SK-N-SH (cell line): ENCODE measurements around the gene PITPNM3. TPM values are rescaled to one million over a fixed set of nuclear protein-coding genes. Genes with fewer than 3 reads are reported as not detected.

ENCODE experiments used
- CTCF ChIA-PET: fragments of 300-600, 350-600 bp; formaldehyde crosslinking; extraction: SDS; loops from one replicate; lab custom pipeline; 2021; lab: Yijun Ruan, JAX
- POLR2A ChIA-PET: fragments of 350-600 bp; sonication (Branson Sonifier 250); formaldehyde crosslinking; extraction: SDS; loops from one replicate; lab custom pipeline; 2020; ENCODE audit warnings: antibody characterized with exemption, inconsistent platforms; lab: Yijun Ruan, JAX
- DNase-seq: peaks from one replicate; pipeline ENCODE4 v3.0.0; 2012
- H2AFZ ChIP-seq: fragments of 200-600 bp; sonication (generic); 2 replicates; pipeline ENCODE4 v1.8.1; 2016; ENCODE audit warnings: antibody characterized with exemption, mild to moderate bottlenecking, low read depth
- H3F3A ChIP-seq: fragments of 200-600 bp; sonication (generic); replicated peaks from 2 replicates; pipeline ENCODE3; 2016; ENCODE audit warnings: antibody characterized with exemption, mild to moderate bottlenecking; ENCODE audit not compliant: insufficient read depth
- H3K27ac ChIP-seq, 2 experiments: fragments of 200-500 bp in 1 of 2; fragments of 200-600 bp in 1 of 2; sonication (Bioruptor generic) in 1 of 2; sonication (generic), shearing (Covaris generic) in 1 of 2; 2 replicates each; pipeline versions ENCODE4 v1.5.1 to v1.6.1; 2014 to 2016; ENCODE audit warnings: low read depth in 2 of 2, inconsistent platforms in 1 of 2, low read length in 1 of 2, mild to moderate bottlenecking in 1 of 2, mixed read lengths in 1 of 2
- H3K27me3 ChIP-seq: fragments of 200-600 bp; sonication (generic), shearing (Covaris generic); 2 replicates; pipeline ENCODE4 v1.6.1; 2016; ENCODE audit warnings: mixed run types; ENCODE audit not compliant: insufficient read depth
- H3K36me3 ChIP-seq, 2 experiments: fragments of 200-500 bp in 1 of 2; fragments of 200-600 bp in 1 of 2; sonication (Bioruptor generic) in 1 of 2; sonication (generic) in 1 of 2; replicated peaks in 1 of 2; 2 replicates each; pipeline versions ENCODE3 to v1.5.1; 2014 to 2016; ENCODE audit warnings: low read length in 1 of 2, mild to moderate bottlenecking in 1 of 2; ENCODE audit not compliant: insufficient read depth in 2 of 2, control insufficient read depth in 1 of 2
- H3K4me1 ChIP-seq, 2 experiments: fragments of 200-500 bp in 1 of 2; fragments of 200-600 bp in 1 of 2; sonication (Bioruptor generic) in 1 of 2; sonication (generic), shearing (Covaris generic) in 1 of 2; 2 replicates each; pipeline versions ENCODE4 v1.5.1 to v1.6.1; 2014 to 2016; ENCODE audit warnings: low read depth in 1 of 2, low read length in 1 of 2, mixed run types in 1 of 2; ENCODE audit not compliant: insufficient read depth in 2 of 2, control insufficient read depth in 1 of 2
- H3K4me2 ChIP-seq: fragments of 200-600 bp; sonication (generic), shearing (Covaris generic); 2 replicates; pipeline ENCODE4 v1.6.1; 2017; ENCODE audit warnings: mixed run types
- H3K4me3 ChIP-seq, 2 experiments: fragments of 200-500 bp in 1 of 2; fragments of 200-600 bp in 1 of 2; sonication (Bioruptor generic) in 1 of 2; sonication (generic), shearing (Covaris generic) in 1 of 2; 2 replicates each; pipeline versions ENCODE4 v1.5.1 to v1.8.1; 2014 to 2016; ENCODE audit warnings: low read depth in 2 of 2, inconsistent platforms in 1 of 2, low read length in 1 of 2, mild to moderate bottlenecking in 1 of 2, mixed read lengths in 1 of 2, moderate library complexity in 1 of 2
- H3K79me2 ChIP-seq: fragments of 200-600 bp; sonication (generic); 2 replicates; pipeline ENCODE4 v1.8.1; 2017; ENCODE audit warnings: mild to moderate bottlenecking; ENCODE audit not compliant: insufficient read depth
- H3K9ac ChIP-seq: fragments of 200-600 bp; sonication (generic); 2 replicates; pipeline ENCODE4 v1.6.1; 2017; ENCODE audit warnings: mixed run types
- H3K9me2 ChIP-seq: fragments of 200-600 bp; sonication (generic); 2 replicates; pipeline ENCODE4 v1.6.1; 2017; ENCODE audit warnings: mixed run types
- H3K9me3 ChIP-seq: fragments of 200-600 bp; sonication (generic); 2 replicates; pipeline ENCODE4 v1.6.1; 2017; ENCODE audit warnings: mixed run types, mild to moderate bottlenecking, moderate library complexity
- H4K20me1 ChIP-seq: fragments of 200-600 bp; sonication (generic); 2 replicates; pipeline ENCODE4 v1.6.1; 2017; ENCODE audit warnings: mild to moderate bottlenecking, mixed run types; ENCODE audit not compliant: insufficient read depth
- CHD2 ChIP-seq: fragments of 150-350 bp; IDR thresholded peaks from 2 replicates; pipeline ENCODE4 v1.6.1; 2018; ENCODE audit warnings: low read length; ENCODE audit not compliant: partially characterized antibody
- EP300 ChIP-seq, 2 experiments: IDR thresholded peaks; 2 replicates each; pipeline versions ENCODE4 v1.4.0 to v1.6.1; 2012; ENCODE audit warnings: borderline replicate concordance in 1 of 2, low read depth in 1 of 2, low read length in 1 of 2
- FOSL2 ChIP-seq: IDR thresholded peaks from 2 replicates; pipeline ENCODE4 v1.4.0; 2012; ENCODE audit warnings: low read depth, mild to moderate bottlenecking, moderate library complexity, borderline replicate concordance
- FOXJ3 ChIP-seq: sonication (generic); formaldehyde crosslinking; IDR thresholded peaks from 2 replicates; pipeline ENCODE4 v1.5.1; 2020; ENCODE audit warnings: mild to moderate bottlenecking, missing genetic modification reagents
- JUND ChIP-seq: IDR thresholded peaks from 2 replicates; pipeline ENCODE4 v1.4.0; 2012
- MAX ChIP-seq: IDR thresholded peaks from 2 replicates; pipeline ENCODE4 v1.4.0; 2012; ENCODE audit warnings: low read depth
- MEF2A ChIP-seq: IDR thresholded peaks from 2 replicates; pipeline ENCODE4 v1.4.0; 2012; ENCODE audit warnings: low read depth, borderline replicate concordance
- MXI1 ChIP-seq: IDR thresholded peaks from 2 replicates; pipeline ENCODE4 v1.6.1; 2012; ENCODE audit warnings: mild to moderate bottlenecking, low read depth, low read length, improper control_type of control experiment
- NRF1 ChIP-seq: IDR thresholded peaks from 2 replicates; pipeline ENCODE4 v1.6.1; 2012; ENCODE audit warnings: low read depth, mild to moderate bottlenecking, low read length
- PBX3 ChIP-seq: IDR thresholded peaks from 2 replicates; pipeline ENCODE4; 2012
- POLR2AphosphoS5 ChIP-seq: IDR thresholded peaks from 2 replicates; pipeline ENCODE4 v1.6.1; 2012; ENCODE audit warnings: low read depth, low read length
- RAD21 ChIP-seq: IDR thresholded peaks from 2 replicates; pipeline ENCODE4 v1.6.1; 2012; ENCODE audit warnings: mild to moderate bottlenecking, low read length
- RFX5 ChIP-seq: IDR thresholded peaks from 2 replicates; pipeline ENCODE4 v1.6.1; 2012; ENCODE audit warnings: mild to moderate bottlenecking, improper control_type of control experiment, low read length
- SIN3A ChIP-seq: IDR thresholded peaks from 2 replicates; pipeline ENCODE4 v1.6.1; 2012; ENCODE audit warnings: low read depth, mild to moderate bottlenecking, low read length, moderate library complexity, borderline replicate concordance
- TAF1 ChIP-seq: IDR thresholded peaks from 2 replicates; pipeline ENCODE4 v1.6.1; 2012; ENCODE audit warnings: low read depth, mild to moderate bottlenecking, low read length, moderate library complexity, borderline replicate concordance
- YY1 ChIP-seq: IDR thresholded peaks from 2 replicates; pipeline ENCODE4 v1.4.0; 2012; ENCODE audit warnings: low read depth, mild to moderate bottlenecking
- WGBS: methylation state at CpG from one replicate; pipeline ENCODE4 v1.1.6; 2017; ENCODE audit warnings: low lambda C conversion rate; 5-methylcytosine and 5-hydroxymethylcytosine counted together
- polyA plus RNA-seq, 3 experiments: library from polyadenylated mRNA; depleted of rRNA; stranded (reverse); fragments of >200 nt; gene quantifications; 2 replicates each; pipeline ENCODE4 v1.2.3, GENCODE V29; 2012
- TF ChIP-seq, protein P1 (sequence below): IDR thresholded peaks from 2 replicates; pipeline ENCODE4 v1.4.0; 2012; ENCODE audit warnings: low read depth, borderline replicate concordance
- TF ChIP-seq, protein P2 (sequence below): fragments of 150-350 bp; IDR thresholded peaks from 2 replicates; pipeline ENCODE4 v1.6.1; 2016; ENCODE audit warnings: mild to moderate bottlenecking, low read depth, low read length
- TF ChIP-seq, protein P3 (sequence below): fragments of 200-600 bp; sonication (generic); IDR thresholded peaks from 2 replicates; pipeline ENCODE4 v1.6.1; 2017; ENCODE audit warnings: antibody characterized with exemption, mild to moderate bottlenecking, moderate library complexity

Gene PITPNM3
- polyA plus RNA-seq, 1 of the 3 experiments (the other 2 are of a cell fraction): 0.82 TPM

DNA sequence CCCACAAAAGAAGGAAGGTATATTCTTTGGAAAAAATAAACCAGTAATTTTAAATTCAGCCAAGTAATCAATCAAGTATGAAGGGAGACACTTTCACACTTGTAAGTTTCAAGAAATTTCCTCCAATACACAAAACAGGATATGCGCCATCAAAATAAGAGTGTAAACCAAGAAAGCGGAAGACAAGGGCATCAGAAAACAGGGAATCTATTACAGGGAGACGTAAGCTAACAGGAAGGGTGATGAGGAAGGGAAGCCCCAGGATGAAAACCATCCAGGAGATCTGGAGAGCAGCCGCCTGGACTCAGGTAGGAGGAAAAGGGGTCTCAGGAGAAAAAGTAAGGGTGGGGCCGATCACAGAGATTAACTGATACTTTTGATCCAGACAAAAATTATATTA lies 31.8 kb upstream of the PITPNM3 start:
- Histone ChIP-seq H3K4me1 (no peaks in the 10 kb centered on the region; a peak in 1 of 4 replicates), H4K20me1 (no peaks in the 10 kb centered on the region), H3K4me2 (no peak overlapping the region), H3K9ac (no peak overlapping the region), H3K27me3 (no peaks in the 10 kb centered on the region), H3K9me3 (0 out of 2 replicates have a peak, but pooled peaks cover 3% of the 10 kb centered on the region), H3K79me2 (no peaks in the 10 kb centered on the region), H2AFZ (no peak overlapping the region), H3K9me2 (no peaks in the 10 kb centered on the region), H3K27ac (no peak overlapping the region), H3K36me3 (peaks cover 83 to 93% of the 10 kb centered on the region in 2 experiments), H3F3A (no peaks in the 10 kb centered on the region), H3K4me3 (no peak overlapping the region)
- WGBS: 95% methylated on average over 5 of the region's 5 CpGs
- CTCF ChIA-PET: interaction anchor here (0.5 to 1.3 kb wide), 4 partner anchors 9 to 633 kb away, joined by 3 to 4 read pairs (median 3); no protein-coding TSS in a partner anchor
- TF ChIP-seq, protein P1, sequence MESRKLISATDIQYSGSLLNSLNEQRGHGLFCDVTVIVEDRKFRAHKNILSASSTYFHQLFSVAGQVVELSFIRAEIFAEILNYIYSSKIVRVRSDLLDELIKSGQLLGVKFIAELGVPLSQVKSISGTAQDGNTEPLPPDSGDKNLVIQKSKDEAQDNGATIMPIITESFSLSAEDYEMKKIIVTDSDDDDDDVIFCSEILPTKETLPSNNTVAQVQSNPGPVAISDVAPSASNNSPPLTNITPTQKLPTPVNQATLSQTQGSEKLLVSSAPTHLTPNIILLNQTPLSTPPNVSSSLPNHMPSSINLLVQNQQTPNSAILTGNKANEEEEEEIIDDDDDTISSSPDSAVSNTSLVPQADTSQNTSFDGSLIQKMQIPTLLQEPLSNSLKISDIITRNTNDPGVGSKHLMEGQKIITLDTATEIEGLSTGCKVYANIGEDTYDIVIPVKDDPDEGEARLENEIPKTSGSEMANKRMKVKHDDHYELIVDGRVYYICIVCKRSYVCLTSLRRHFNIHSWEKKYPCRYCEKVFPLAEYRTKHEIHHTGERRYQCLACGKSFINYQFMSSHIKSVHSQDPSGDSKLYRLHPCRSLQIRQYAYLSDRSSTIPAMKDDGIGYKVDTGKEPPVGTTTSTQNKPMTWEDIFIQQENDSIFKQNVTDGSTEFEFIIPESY: no peak
- TF ChIP-seq MEF2A (no peak), JUND (no peak), MAX (no peak), RAD21 (no peak), SIN3A (no peak), MXI1 (no peak), FOSL2 (no peak), YY1 (no peak), POLR2AphosphoS5 (no peak), TAF1 (no peak), FOXJ3 (CRISPR knock-in tag) (no peak), CHD2 (no peak), EP300 (IDR thresholded peaks at IDR 0.05; ENCODE audit: borderline replicate concordance in 1 of 2, low read depth in 1 of 2, low read length in 1 of 2) (no peak), NRF1 (no peak), PBX3 (no peak), RFX5 (no peak)
- TF ChIP-seq, protein P2, sequence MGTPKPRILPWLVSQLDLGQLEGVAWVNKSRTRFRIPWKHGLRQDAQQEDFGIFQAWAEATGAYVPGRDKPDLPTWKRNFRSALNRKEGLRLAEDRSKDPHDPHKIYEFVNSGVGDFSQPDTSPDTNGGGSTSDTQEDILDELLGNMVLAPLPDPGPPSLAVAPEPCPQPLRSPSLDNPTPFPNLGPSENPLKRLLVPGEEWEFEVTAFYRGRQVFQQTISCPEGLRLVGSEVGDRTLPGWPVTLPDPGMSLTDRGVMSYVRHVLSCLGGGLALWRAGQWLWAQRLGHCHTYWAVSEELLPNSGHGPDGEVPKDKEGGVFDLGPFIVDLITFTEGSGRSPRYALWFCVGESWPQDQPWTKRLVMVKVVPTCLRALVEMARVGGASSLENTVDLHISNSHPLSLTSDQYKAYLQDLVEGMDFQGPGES: no peak
- TF ChIP-seq, protein P3, sequence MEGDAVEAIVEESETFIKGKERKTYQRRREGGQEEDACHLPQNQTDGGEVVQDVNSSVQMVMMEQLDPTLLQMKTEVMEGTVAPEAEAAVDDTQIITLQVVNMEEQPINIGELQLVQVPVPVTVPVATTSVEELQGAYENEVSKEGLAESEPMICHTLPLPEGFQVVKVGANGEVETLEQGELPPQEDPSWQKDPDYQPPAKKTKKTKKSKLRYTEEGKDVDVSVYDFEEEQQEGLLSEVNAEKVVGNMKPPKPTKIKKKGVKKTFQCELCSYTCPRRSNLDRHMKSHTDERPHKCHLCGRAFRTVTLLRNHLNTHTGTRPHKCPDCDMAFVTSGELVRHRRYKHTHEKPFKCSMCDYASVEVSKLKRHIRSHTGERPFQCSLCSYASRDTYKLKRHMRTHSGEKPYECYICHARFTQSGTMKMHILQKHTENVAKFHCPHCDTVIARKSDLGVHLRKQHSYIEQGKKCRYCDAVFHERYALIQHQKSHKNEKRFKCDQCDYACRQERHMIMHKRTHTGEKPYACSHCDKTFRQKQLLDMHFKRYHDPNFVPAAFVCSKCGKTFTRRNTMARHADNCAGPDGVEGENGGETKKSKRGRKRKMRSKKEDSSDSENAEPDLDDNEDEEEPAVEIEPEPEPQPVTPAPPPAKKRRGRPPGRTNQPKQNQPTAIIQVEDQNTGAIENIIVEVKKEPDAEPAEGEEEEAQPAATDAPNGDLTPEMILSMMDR: no peak
- POLR2A ChIA-PET: no interaction called here
- no peak for DNase-seq
